GM15510 (cell line): ENCODE data around the gene SYNM.

Experiments
- POLR2A ChIP-seq: IDR thresholded peaks from 3 replicates; pipeline ENCODE4 v1.6.1; 2011; ENCODE audit warnings: borderline replicate concordance; ENCODE audit not compliant: insufficient read length; ENCODE audit errors: extremely low read depth

SYNM gene

GRCh38 chr15:99135194-99135593, 30.3 kb downstream of the SYNM start:
- no peak for TF ChIP-seq POLR2A

GRCh38 chr15:99137111-99137546, 32.2 kb downstream of the SYNM start:
- no peak for TF ChIP-seq POLR2A

DNA sequence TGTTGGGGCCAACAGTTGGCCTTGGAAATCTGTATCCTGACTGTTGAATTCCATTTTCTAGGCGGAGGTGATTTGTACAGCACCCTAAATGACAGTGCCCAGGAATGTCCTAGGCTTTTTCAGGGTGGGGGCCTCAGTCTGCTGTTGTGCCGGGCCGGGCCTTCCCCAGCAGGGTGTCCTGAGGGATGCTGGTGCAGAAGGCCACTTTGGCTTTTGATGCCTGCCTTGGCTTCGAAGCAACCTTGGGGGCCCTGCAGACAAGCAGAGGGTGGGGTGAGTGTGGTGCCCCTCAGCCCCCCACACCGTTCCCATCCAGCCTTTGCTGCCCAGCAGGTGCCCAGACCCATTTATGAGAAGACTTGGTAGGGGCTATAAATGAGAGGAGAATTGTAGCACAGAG, 33.0 kb downstream of the SYNM start:
- TF ChIP-seq POLR2A = no peak

GRCh38 chr15:99138491-99138982, 33.7 kb downstream of the SYNM start:
- no peak for TF ChIP-seq POLR2A

DNA sequence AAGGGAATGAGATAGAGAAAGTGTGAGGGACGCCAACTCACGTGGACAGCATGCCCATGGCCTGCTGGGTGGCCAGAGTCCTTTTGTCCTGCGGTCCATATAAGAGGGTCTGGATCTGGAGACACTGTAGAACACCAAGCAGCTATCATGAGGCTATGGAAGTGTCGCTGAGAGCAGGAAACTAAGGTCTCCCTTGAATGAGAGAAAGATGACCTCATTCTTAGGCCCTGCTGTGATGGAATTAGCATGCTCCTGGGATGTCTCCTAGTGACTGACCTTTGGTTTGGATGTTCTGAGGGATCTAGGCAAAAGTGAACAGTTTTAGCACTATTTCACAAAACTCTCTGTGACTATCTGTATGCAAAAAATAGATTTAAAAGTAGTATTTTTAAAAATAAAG, 34.4 kb downstream of the SYNM start:
- no peak for TF ChIP-seq POLR2A

DNA sequence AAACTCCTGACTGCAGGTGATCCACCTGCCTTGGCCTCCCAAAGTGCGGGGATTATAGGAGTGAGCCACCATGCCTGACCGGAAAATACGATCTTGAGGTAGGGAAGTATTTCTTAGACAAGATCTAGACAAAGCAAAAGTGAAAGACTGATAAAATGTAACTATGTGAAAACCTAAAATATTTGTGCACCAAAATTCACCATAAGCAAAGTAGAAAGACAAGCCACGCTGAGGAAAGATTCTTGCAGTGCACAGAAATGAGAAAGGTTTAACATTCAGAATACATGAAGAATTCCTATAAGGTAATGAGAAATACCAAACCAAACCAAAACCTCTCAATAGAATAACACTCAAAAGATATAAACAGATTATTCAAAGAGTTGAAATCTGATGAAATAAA, 35.7 kb downstream of the SYNM start:
- no peak for TF ChIP-seq POLR2A

- TF ChIP-seq POLR2A = no peak
These were observed 37.1 kb downstream of the SYNM start for GRCh38 chr15:99141943-99142342.

DNA sequence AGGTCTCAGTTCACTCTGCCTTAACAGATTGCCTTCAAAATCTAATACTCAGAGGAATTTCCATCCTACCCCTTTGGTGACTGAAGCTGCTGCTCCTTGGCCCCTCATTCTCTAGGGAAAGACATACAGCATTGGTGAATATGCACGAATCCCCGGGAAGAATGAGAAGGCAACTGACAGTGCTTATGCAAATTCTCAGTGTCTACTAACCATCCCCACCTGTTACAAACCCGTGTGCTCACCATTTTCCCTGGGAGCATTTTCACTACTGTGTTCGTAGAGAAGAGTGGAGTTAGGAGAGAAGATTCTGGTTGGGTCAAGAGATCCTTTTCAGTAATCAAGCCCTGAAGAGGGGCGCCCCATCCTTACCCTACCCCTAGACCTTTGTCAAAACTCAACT, 37.7 kb downstream of the SYNM start:
- no peak for TF ChIP-seq POLR2A

GRCh38 chr15:99143242-99143641, 38.4 kb downstream of the SYNM start:
- TF ChIP-seq POLR2A = no peak

- TF ChIP-seq POLR2A = no peak
These were observed 39.1 kb downstream of the SYNM start for GRCh38 chr15:99143655-99144610.

DNA sequence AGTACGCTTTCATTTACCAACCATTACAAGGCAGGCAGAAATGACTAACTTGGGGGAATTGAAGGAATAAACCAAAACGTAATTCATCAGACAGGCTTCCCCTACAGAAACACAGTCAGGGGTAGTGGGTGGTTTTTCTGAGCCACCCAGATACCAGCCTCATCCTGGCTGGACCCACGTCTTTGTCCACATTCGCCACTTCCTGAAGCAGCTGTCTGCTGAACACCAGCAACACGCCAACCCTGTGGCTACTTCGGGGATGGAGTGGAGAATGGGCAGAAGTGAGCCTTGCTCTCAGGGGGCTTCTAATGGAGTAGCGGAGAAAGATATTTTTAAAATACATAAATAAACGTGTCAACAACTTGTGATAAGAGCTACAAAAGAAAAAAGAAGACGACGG, 40.1 kb downstream of the SYNM start:
- no peak for TF ChIP-seq POLR2A

DNA sequence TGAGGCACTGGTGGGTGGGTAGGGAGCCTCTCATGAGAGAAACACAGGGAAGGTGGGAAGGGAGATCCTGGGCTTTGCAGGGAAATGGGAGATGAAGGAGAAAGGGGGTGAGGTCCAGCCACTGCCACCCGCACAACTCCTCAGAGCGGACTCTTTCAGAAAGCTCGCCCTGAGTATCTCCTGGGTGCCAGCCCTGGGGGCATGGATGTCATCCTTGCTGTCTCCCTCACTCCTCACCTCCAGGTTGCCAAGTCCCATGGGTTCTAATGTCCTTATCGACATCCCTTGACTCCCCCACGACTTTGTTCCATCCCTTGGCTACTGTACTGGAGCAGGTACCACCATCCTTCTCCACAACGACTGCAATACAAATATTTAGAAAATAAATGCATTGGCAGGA, 40.9 kb downstream of the SYNM start:
- no peak for TF ChIP-seq POLR2A

DNA sequence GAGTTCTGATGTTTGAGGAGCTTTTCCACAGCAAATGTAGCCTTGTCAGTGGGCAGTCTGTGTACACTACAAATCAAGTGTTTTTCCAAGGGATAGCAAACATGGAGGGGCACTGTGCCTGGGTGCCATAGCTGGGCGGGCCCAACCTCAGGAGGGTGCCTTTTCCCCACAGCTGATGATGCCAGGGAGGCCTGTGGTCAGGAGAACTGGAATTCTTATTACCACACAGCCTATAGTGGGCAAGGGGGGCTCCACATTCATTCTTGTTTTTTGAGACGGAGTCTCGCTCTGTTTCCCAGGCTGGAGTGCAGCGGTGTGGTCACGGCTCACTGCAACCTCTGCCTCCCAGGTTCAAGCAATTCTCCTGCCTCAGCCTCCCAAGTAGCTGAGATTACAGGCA, 41.8 kb downstream of the SYNM start:
- TF ChIP-seq POLR2A = no peak

DNA sequence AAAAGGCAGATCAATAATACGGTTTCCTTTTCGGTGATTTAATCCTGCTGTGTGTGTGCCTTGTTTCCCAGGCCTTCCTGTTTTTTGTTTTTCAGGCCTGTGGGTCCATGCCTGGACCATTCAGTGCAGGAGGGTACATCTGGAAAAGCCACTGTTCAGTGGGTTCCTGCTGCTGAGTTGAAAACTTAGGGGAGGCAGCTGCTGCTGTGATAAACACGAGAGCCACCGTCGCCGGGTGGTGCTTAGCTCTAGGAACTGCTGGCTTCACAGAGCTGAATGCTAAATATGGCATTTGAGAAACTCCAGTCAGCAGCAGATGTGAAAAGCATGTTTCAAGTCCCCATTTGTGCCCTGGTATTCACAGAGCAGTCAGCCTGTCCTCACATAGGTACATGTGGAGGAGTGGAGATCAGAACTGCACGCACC, 44.0 kb downstream of the SYNM start:
- TF ChIP-seq POLR2A = no peak

DNA sequence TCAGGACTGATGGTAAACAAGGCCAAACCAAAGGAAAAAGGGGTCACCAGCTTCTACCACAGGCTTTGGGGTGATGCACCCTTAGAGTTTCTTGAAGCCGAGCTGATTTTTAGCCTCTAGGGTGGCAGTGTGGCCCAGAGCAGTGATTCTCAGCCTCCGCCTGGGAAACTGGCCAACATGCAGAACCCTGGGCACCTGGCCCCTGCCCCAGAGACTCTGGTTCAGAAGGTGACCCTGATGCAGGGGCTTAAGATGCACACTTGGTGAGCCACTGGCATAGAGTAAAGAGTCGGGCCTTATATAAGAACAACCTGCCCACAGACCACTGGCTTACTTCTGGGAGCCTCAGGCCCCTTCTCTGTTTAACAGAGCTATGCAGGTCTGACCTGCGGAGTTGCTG, 44.5 kb downstream of the SYNM start:
- TF ChIP-seq POLR2A = no peak

- TF ChIP-seq POLR2A = no peak
These were observed 46.3 kb downstream of the SYNM start for GRCh38 chr15:99151156-99151555.

DNA sequence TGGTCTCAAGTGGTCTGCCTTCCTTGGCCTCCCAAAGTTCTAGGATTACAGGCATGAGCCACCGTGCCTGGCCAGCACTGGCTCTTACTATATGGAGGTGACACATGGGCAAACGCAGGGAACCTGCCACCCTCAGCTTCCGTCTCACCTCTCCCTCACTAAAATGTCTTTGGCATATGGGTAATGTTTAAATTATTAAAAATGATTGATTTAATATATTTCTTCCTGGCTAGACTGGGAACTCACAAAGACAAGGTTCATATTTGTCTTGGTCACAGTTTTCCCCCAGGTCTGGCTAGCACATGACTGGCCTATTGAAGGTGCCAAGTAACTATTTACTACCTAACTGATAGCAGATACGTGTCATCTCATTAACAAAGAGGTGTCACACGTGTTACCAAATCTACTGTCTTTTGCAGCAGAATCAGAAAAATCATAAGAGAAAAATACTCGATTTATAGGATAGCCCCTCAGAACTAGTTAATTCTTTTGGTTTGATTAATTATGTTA, 48.2 kb downstream of the SYNM start:
- TF ChIP-seq POLR2A = no peak

- TF ChIP-seq POLR2A = no peak
These were observed 49.4 kb downstream of the SYNM start for GRCh38 chr15:99154271-99154670.
